Lung microvascular endothelial cell (primary cell): ENCODE measurements around the gene ATP8B4. TPM values are rescaled to one million over a fixed set of nuclear protein-coding genes. Genes with fewer than 3 reads are reported as not detected.

Source experiments
- DNase-seq, 2 donors: peaks; one replicate each; pipeline versions ENCODE4 v3.0.0 to v3.0.0-alpha.2; 2010; ENCODE audit warnings: low read depth in 2 of 2
- total RNA-seq: library from RNA; depleted of rRNA; stranded (reverse); fragments of >200 nt; gene quantifications from 2 replicates; pipeline ENCODE4 v1.2.1, GENCODE V29; 2014

ATP8B4 gene
- total RNA-seq, 1 donor from 2014 or later, result 3.6 TPM

DNA sequence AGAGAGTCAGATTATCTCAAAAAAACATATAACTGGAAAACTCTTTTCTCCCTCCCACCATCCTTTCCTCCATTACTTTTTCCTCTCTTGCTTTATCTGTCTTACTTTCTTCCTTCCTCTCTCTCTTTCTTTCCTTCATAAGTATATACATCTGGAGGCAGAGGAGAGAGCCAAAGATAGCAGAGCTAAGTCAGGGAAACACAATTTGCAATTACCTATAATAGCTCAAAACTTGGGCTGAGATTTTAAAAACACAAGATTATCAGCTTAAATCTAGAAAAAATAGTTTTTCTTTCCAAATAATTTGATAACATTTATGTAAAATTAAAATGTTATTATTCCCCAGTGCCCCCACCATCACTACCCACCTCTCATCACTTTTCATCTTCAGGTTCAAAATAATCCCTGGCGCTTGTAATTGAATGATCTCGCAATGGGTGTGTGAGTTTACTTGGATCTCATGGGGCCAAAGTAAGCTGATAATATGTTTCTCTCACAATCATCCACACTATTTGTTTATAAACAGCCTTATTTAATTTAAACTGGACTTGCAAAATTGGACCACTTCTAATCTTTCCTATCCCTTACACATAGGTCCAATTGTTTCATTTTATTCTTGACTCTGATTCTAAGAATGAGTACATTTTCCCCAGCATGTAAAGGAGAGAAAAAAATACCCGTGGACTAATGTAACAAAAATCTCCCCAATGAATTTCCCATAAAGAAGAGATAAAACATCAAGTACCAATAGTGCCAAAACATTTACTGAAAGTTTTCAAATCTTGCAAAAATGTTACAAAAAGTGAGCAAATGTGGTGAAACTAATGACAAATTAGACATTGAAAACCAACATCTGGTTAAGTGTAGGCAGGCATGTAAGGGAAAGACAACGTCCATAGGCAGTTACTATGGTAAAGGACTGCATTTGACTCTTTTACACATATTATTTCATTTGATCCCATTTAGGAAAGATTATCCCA lies 261.2 kb downstream of the ATP8B4 start:
- DNase-seq, result no peak

DNA sequence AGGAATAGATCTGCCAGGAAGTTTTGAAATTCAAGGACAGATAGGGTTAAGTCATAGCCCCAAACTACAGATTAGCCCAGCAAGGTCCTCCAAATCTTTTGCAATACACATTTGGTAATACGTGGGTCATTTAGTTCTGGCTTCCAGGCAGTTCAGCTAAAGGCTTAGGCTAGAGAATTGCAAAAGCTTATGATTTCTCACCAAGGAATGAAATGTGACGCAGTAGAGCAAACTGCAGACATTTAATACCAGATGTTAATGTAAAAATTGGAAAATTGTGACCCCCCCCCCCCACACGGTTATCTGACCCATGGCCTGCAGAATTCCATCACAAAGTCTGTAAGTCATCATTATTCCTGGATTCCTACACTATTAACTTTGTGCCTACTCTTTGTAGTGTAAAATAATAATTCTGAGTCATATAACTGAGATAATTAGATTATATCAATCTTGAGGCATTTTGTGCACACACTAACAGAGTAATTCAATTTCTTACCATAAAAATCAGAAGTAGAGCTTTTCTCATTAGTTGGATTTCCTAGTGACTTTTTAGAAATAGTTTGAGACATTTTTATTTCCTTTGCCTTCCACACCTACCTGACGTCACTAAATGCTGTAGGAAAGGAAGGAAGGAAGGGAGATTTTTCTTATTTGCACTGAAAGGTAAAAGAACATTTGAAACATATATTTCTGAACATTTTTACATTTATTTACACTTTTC lies 263.0 kb downstream of the ATP8B4 start:
- DNase-seq, result no peak

DNA sequence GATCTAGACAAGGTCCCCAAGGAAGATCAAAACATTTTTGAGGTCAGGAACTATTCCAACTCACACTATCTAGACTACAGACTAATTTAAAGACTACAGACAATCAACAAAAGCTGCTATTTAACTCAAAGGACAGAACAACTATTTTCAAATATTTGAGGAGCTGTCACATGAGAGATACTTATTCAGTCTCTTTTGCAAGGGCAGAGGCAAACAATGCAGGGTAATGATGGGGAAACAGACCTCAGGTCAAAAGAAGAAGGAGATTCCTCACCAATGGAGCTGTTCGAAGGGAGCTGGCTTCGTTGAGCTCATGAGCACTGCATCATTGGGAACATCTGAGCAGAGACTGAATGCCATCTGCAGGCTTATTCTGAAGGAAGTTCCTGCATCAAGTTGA lies 266.3 kb downstream of the ATP8B4 start:
- DNase-seq, result no peak

DNA sequence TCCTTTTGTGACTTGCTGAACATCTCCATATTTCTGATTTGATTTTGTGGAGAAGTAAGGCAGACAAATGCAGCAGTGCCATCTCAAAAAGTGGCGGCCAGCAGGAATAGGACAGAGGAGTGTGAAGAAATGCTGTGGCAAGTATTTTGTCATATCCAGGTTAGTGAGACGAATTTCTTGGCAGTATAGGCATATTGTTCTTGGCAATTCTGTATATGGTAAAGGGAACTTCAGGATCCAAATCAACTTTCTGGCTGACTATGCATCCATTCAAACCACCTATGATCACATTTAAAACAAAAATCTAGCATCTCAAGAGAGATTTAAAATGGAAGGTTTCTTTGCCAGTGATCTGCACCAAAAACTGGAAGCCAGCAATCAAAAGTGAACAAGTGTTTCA lies 270.2 kb downstream of the ATP8B4 start:
- DNase-seq, result no peak

DNA sequence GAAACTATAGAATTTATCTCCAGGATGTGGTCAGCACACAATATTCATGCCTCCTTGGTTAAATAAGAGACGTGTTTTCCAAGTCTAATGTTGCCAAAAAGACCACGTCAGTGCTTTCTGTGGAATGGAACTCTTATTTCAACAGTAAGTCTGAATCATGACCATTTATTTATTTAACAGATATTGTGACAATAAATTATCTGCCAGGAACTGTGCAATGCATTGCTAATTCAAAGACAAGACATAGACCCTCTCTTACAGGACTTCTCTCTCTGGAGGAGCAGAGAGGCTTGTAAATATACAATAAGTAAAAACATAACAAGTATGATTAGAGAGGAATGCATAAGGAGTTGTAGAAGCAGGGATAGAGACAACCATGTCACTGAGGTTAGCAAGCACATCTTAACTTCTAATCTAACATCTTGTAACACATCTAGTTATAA lies 270.7 kb downstream of the ATP8B4 start:
- peak in 1 of 2 donors; percentile 69 for DNase-seq

DNA sequence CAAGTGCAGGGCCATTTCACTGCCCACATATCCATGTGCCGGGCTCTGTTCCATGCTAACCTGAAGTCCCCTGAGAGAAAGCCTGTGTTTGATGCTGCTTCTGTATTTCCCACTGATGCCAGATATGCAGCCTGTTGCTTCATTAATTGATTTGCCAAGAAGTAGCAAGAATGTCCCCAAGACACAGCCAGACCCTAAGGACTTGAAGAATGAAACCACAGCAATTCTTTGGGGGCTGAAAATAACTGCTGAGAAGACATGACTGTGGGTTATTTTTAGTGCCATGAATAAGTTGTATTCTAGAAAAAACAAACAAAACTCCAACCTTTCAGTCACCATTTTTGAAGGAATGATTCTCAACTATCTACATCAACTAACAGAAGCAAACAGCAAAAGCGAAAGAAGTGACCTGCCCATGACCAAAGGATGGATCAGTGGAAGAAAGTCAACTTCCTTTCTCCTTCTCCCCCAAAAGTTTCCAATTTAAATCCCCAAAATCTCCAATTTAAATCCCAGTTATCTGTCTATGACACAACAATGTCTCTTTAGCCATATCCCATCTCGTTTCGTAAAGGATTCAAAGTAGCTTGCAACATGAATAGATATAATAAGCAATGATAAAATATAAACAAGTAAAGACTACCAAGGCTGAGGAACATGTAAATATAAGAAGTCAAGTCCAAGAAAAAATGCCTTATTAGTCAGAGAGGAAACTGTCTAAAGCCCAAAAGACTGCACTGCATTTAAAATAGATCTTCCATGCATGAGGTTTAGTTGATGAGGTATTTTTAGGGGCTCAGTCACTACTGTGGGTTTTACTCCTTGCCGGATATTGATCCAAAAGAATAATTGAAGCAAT lies 271.4 kb downstream of the ATP8B4 start:
- DNase-seq, result no peak

DNA sequence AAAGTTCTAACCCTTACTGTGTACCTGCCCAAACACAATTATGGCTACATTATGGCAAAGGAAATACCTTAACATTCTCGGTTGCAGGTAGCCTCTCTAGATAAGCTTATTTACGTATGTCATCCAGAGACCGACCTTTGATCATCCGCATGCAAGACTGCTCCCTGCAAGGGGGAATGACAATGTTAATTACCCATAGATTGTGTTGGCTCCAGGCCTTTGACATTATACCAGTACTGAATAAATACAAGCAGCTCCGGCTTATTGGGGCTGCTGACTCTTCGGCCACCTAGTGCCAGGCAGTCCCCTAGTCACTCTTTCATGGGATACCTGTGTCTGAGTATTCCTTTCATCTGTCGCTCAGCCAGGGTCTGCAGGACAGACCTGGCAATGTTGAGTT lies 274.6 kb downstream of the ATP8B4 start:
- DNase-seq, result no peak

DNA sequence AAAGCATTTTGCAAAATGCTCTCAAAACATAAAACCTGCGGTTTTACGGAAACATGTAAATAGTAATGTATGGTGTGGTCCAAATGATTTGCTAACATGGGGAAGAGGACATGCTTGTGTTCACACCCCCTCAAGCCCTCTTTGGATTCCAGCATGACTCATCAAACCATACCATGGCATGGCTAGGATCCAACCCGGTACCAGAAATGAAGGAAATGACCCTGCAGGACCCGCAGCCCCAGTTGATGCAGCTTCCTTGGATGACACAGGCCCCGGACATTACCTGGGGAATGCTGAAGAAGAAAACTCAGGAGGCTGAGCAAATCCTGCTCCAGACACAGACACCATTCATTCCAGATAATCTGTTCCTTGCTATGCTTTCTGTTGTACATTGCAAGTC lies 275.3 kb downstream of the ATP8B4 start:
- peak in 1 of 2 donors; percentile 41 for DNase-seq

DNA sequence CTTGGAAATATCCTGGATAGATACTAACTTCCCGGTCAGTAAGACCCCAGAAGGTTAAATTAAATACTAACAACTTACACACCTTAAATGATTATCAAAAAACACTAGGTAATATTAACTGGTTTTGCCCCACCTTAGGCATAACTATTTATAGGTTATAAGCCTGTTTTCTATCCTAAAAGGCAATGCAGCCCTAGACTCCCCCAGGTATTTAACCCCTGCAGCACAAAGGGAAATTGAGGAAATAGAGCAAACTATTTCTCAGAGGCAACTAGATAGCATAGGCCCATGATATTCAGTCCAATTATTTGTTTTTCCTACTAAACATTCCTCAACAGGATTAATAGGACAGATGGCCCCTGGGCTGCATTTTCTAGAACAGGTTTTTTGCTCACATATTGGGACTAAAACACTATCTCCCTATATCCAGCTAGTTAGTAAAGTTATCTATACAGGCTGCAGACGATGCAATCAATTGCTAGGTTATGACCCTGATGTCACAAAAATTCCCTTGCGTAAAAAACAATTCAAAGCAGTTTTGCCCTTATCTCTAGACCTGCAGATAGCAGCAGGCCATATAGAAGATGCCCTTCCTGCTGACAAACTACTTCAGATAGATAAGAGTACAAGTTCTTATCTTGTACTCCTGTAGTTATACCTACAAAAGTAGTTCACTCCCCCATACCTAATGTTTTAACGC lies 276.9 kb downstream of the ATP8B4 start:
- DNase-seq, result no peak

DNA sequence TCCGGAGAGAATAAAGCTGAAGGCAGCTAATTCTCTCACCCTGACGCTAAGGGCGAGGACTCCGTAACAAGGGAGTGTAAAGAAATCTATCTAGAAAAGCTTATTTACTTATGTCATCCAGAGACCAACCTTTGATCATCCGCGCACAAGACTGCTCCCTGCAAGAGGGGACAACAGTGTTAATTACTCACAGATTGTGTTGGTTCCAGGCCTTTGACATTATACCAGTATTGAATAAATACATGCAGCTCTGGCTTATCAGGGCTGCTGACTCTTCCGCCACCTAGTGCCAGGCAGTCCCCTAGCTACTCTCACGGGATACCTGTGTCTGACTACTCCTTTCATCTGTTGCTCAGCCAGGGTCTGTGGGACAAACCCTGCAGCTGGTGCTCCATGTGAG lies 286.5 kb downstream of the ATP8B4 start:
- peak in 1 of 2 donors; percentile 32 for DNase-seq

DNA sequence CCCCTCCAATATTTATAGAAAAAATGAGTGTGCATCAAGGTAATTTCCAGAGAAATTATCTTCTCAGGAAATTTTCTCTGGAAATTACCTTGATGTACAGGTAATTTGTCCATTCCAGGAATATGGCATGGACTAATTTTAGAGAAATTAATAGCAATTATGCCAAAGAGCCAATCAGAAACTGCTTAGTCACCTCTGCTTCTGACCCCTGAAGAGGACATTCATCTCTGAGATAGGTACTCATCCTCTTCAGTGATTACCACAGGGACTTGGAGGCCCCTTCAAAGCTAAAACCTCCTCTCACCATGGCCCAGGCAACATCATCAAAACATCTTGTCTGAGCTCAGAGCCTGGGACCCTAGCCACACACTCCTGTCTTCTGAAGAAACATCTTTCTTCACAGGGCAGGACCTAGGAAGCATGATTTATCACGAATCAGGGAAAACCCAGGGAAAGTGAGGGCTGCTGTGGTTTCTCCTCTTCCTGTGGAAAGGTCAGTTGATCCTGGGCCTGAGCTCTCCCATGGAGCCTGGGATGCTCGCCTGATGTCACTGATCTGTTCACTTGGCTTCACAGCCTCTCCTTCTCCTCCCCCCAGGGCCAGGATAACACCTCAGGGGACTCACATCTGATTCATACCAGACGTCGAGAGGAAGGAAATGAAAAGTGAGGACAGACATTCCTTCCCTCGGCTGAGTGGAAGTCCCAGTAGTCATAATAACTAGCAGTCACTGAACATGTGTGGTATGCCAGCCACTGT lies 287.6 kb downstream of the ATP8B4 start:
- peak in 1 of 2 donors; percentile 90 for DNase-seq

DNA sequence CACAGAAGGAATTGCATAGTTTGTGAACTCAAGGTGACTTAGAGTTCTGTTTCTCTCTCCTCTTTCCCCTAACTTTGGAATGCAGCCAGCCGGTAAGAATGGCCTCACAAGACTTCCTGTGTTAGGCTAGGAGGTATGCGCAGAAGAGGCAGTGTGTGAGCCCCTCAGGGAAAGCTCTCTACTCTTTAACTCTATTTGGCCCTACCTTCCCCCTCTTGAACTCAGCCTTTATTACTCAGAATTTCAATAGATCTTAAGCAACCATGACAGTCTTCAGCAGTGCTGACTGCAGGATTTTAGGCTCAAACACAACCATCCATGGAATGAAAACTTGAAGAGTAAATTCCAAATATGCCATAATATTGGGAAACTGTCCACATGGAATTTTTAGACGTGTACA lies 288.6 kb downstream of the ATP8B4 start:
- peak in 1 of 2 donors; percentile 38 for DNase-seq

DNA sequence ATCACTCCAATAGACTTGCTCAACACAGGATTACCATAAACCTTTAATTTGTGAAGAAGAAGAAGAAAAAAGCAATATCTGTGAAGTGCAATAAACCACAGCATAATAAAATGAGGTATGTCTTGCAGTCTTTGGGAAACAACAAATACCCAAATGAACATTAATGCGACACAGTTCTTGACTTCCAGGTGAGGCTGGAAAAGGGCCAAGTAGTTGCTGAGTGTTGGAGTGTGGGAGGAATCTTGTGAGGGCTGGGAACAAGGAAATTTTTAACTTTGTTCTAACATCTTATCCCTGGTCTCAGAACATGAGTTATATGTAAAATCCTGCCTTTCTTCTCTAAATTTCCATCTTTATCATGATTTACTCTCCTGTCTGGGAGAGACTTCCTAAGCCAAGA lies 291.7 kb downstream of the ATP8B4 start:
- DNase-seq, result no peak

DNA sequence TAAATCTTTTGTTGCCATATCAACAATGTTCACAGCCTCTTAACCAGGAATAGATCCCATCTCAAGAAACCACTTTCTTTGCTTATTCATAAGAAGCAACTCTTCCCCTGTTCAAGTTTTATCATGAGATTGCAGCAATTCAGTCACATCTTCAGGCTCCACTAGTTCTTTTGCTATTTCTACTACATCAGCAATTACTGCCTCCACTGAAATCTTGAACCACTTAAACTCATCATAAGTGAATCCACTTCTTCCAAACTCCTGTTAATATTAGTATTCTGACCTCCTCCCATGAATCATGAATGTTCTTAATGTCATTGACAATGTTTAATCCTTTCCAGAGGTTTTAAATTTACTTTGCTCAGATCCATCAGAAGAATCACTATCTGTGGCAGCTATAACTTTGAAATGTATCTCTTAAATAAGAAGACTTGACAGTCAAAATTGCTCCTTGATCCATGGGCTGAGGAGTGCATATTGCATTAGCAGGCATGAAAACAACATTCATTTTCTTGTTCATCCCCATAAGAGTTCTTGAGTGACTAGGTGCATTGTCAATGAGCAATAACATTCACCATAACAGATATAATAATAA lies 292.3 kb downstream of the ATP8B4 start:
- DNase-seq, result no peak

DNA sequence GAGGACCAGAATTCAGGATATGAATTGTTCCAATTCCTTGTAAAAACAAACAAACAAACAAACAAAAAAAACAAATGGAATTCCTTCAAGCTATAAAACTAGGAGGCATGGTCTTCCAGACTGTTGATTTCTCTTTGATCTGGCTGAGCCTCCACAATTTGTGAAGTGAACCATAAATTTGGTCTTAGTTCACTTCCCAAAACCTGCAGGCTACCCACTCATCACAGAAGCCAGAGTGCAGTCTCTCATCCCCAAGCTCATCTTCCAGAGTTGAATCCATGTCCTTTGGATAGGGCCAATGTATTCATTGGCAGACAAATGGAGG lies 294.3 kb downstream of the ATP8B4 start:
- no peak for DNase-seq

DNA sequence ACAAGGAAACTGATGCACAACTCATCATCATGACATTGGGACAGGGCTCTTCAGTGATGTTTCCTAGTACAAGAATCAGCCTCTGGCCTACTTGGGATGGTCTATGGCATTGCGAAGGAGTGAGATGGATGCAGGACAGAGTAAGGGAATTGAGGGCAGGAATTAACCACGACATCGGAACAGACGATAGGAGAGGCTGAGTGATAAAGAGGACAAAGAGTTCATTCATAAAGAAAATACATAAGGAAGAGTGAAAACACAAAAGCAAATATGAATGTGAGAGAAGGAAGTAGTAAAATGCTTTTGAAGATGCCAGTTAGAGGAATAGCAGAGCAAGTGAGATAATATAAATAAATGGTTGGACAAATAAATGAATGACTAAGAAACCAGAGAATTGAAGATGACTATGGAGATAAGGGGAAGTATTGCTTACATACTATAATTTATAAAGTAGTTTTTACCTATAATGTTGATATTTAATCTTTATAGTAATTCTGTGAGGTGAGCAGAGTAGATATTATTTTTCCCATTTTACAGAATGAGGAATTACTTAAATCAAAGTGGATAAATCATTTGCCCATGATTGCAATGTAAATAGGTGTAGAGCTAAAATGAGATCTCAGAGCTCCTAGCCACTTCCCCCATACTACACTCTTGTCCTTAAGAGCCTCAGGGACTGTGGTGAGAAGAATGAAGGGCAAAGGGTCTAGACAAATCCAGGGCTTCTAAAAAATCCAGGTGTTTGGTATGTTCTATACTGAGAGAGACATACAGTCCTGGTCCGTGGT lies 294.9 kb downstream of the ATP8B4 start:
- DNase-seq, result no peak

DNA sequence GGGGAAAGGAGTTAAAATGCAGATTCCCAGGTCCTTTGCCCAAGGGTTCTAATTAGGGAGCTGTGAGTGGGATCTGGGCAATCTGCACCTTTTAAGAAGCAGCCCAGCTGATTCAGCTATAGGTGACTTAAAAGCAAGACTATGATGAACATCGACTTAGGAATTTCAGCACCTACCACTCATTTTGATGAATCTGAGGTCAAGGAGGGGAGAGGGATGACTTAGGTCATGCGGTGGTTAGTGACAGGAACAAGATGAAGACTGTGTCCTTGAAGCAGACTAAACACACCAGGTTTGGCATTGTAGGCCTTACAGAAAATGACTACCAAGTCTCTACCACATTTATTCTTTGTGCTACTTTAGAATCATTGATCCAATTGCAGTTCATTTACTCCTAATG lies 301.9 kb downstream of the ATP8B4 start:
- DNase-seq, result no peak

DNA sequence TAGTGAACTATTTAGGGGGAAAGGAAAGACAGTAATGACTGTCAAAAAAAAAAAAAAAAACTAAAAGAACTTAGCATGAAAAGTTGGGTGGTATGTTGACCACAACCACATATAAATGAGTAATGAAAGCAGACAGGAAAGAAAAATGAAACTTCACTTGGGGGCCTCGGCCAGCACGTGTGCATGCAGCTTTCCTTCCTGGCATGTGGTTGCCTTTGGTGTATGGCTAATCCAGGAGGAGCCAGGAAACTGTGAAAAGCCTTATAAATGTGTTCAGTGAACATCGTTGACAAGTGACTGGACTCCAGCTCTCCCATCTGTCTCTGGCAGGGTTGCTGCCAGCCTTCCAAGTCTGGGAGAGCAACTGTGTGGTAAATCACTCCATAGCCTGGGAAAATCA lies 303.1 kb downstream of the ATP8B4 start:
- peak in 1 of 2 donors; percentile 14 for DNase-seq

DNA sequence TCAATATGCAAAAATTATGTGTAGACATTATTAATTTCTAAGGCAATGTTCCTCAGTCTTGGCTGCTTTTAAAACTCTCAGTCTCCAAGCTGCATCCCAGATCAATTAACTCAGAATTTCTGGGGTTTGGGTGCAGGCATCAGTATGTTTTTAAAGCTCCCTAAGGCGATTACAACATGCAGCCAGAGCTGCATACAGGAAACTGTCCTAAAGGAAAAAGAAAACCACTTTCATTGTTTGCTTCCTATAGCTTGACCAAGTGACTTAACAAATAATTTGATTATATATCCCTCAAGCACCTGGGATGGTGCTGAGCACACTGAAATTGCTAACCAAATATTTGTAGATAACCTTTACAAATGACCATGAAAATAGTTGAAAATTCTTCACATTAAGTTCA lies 303.5 kb downstream of the ATP8B4 start:
- no peak for DNase-seq
